Amniotic epithelial cell (primary cell): Measurements from ENCODE around the gene KIAA0513.
"Not testable (repeated sequence)": the region's sequence is repeated elsewhere in the genome, so short reads cannot be mapped to it uniquely, and the experiment has no call there.

ENCODE experiments used
- DNase-seq: peaks from one replicate; pipeline ENCODE4 v3.0.0-alpha.2; 2010; ENCODE audit warnings: low read depth

KIAA0513 gene

DNA sequence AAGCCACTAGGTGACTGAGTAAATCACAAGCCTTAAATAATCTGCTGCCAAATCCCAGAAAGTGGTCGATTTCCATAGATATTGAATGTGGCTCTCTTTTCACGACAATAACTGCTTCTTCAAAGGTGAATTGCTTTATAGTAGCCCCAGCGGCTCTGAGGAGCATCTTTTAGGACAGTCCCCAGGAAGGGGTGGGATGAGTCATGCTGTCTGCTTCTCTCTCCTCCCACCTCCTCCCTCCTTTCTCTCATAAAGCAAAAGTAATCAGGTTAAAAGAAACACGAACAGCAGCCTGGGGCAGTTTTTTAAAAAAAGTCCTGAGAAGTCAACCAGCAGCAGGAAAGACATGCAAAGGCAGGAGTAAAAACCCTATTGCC, 1.8 kb downstream of the KIAA0513 start:
- DNase-seq = peak; percentile 37

DNA sequence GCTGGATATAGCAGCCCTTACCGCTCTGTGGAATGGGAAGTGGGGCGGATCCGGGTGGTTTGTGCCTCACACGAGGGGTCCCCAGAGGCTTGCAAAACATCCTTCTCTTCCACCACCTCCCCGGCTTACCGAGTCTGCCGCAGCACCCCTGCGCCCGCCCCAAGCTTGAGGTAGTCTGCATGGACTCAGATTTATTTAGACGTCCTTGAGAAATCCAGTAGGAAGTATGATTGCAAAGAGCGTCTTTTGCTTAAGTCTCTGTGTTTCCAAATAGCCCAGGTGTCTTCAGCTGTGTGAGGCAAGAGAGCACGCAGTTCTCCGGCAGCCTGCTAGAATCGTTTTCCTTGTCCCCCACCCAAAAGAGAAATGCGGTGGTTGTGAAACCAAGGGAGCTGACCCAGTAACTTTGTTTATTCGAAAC, 2.4 kb downstream of the KIAA0513 start:
- no peak for DNase-seq

DNA sequence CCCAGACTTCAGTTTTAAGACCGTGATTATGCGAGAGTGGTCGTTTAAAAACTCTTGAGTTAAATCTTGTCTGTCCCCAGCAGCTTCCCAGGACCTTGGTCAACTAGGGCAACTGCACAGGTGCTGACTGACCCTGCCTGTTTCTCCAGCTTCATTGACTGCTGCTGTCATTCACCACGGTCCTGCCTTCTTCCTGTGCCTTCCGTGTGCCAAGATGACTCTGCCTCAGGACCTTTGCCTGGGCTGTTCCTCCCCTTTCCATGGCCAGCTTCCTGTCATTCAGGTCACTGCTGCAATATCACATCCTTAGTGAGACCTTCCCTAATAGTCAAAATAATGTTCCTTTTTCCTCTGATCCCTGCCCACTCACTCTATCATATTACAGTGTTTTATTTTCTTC, 3.9 kb downstream of the KIAA0513 start:
- no peak for DNase-seq

DNA sequence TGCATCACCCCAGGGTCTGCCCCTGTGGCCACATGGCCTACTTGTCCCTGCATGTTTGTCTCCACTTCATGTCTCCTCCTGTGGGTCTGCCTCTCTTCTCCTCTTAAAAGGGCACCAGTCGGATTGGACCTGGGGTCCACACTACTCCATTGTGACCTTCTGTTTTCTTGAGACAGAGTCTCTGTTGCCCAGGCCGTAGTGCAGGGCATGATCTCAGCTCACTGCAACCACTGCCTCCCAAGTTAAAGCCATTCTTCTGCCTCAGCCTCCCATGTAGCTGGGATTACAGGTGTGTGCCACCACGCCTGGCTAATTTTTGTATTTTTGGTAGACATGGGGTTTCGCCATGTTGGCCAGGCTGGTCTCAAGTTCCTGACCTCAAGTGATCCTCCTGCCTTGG, 4.6 kb downstream of the KIAA0513 start:
- not testable (repeated sequence) for DNase-seq

DNA sequence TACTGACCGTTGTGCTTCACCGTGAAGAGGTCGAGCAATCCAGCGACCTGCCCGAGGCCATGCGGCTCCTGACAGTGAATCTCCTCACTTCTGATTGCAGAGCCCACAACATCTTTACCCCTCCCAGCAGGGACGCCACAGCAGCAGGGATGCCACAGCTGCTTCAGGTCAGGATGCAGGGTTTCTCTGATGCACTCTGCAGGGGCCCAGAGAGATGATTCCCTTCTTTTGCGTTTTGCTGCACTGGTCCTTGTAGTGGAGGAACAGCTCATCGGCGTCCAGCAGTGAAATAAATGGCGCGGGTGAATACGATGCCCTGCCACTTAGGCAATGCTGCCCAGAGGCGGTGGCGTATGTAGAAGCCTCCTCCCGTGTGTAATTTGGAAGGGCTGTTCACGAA, 5.6 kb downstream of the KIAA0513 start:
- DNase-seq = no peak

DNA sequence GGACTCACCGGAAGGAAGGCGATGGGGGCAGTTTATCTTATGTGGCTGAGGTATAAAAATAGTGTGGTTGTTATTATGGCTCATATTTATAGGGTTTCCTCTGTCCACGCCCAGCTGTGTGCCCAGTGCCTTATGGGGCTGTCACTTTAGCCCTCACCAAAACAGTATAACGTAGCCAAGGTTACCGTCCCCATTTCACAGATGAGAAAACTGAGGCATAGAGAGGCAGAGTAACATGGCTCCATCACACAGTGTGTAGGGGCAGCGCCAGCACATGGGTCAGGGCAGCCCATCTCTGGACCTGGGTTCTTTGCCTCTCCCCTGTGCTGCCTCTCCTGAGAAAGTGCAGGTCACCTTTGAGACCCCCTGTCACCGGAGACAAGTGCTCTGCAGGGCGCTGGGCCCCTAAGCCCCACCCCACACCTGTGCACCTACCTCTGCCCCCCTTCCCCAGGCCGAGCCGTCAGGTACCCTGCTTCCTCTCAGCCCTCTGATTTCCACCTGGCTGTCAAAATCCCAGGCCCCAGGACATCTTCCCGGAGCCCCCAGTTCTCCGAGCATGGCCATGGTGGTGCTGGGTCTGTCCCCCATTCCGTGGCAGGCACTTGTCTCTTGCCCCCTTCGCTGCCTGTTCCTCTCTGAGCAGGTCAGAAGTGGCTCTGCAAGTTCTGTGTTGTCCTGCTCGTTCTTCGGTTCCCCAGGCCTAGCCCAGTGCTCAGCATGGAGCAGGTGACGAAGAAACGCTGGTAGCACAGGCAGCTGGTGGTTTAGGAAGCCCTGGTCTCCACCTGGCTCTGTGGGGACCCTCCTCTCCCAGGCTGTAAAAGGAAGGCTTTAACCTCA, 7.2 kb downstream of the KIAA0513 start:
- DNase-seq = no peak

DNA sequence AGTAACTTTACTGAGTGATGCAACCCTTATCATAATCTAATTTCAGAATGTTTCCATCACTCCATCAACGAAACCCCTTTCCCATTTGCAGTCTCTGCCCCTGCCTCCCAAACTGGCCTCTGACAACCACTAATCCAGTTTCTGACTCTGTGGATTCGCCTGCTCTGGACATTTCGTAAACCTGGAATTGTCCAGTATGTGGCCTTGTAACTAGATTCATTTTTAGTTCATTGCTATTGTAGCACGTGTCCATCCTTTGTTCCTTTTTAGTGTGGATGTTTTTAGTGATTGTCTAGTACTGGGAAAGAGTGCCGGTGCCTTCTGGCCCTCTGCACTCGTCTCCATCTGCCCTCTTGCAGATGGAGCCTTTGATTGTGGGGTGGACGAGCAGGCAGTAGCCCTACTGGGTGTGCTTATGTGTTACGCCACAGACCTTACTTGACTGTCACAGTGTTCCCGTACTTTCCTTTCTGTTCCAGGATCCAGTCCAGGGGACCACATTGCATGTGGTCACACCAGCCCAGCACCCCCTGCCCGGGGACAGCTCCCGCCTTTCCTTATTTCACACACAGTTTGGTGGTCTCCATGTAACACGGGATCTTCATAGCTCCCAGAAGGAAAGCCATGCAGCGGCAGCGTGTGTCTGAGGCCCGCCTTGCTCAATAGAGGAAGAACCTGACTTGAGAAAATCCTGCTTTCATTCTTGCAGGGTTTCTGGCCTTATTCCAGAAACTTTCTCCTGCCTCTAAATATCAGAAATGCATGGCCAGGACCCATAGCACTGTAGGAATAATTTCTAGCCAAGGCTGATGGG, 8.8 kb downstream of the KIAA0513 start:
- peak; percentile 71 for DNase-seq

DNA sequence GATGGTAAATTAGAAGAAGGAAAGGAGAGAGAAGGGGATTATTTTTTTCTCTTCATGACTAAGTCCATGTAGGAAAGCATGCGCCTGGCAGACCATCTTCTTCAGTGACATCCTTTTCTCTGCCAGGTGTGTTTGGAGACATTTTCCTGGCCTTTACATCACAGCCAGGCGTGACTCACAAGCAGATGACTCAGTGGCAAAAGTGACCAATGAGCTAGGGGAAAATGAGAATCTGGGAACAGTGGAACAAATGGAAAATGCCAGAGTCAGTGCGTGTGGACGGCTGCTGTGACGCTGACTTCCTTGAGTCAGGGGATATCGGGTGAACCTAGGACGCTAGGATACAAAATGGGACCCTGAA, 9.4 kb downstream of the KIAA0513 start:
- peak; percentile 82 for DNase-seq

DNA sequence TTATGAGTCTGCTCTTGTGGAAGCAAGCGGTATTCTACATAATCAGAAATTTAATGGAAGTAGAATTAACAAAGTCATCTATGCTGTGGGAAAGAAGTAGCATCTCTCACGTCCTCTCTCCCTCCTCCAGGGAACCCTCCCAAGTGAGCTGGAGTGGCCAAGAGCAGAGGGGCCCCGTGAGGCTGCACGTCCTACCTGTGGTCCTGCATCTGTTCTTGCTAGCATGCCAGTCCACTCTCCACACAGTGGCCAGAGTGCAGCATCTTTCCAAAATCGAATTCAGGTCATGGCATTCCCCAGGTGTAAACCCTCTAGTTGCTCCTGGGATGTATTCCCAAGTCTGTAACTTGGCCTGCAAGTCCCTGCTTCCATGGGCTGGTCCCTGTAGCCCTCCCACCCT, 10.1 kb downstream of the KIAA0513 start:
- no peak for DNase-seq

DNA sequence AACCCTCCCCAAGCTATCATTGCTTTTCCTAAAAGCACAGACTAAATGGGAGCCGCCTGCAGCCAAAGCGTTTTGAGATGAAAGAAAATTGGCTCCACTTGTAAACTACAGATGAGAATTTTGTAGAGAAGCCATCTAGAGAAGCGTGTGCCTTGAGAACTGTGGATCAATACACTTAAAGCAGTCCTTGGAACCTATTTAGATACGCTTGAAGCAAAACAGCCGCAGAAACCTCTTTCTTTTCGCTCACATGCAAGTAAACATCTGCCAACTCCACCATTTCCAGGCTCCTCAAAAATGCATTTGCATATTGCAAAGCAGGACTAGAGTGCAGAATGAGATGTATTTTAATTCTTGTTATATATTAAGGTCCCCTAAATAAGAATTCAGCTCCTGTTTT, 13.1 kb downstream of the KIAA0513 start:
- DNase-seq = no peak

DNA sequence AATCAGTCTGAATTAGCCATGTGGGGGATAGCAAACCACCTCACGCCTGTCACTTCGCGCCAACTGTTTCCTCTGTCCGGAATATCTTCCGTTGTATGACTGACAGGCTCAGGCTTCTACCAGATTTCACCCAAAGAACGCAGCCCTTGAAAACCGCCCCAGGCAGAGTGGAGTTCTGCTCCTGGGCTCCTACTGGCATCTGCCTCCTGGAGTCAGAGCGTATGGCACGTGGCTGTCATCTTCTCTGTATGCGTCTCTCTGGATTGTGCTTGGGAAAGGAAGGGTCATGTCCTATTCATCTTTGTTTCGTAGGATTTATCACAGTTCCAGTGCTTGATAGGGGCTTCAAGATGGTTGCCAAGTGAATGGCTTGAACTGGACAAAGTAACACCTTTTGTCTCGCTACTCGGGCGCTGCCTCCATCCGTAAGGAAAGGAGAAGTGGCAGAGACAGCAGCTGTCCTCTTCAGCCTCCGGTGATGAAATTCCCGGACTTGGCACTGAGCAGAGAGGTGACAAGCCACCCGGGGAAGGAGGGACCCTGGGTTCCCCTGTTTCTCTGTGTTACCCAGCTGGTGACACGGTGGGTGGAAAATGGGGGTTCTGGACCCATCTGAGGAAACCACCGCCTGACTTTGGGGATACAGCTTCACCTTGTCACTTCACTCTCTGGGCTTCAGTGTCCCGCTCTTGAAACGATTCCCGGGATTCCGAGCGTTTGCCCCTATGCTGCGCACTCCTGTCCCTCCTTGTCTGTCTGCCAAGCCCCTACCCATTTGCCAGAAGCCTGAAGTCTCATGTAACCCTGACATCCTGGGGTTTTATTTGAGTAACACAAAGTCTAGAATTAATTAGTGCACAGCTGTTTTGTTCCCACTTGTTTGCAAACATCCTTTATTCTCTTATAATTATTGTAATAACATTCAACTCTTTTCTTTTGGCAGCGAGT, 13.9 kb downstream of the KIAA0513 start:
- DNase-seq = no peak

DNA sequence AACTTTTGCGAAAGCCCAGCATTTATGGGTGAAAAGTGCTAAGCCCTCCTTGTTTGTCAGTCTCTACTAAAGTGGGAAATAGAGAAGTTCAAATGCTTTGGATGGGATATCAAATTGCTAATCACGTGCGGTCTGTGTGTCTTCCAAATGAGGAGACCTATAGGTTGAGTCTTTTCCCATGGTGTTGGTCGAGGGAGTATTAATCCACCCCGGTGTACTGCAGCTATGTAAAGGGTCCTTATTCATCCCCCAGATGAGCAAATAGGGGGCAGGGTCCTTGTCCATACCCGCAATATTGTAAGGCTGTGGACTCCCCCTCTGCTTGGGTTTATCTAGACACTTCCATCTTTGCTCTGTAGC, 14.6 kb downstream of the KIAA0513 start:
- DNase-seq = no peak

DNA sequence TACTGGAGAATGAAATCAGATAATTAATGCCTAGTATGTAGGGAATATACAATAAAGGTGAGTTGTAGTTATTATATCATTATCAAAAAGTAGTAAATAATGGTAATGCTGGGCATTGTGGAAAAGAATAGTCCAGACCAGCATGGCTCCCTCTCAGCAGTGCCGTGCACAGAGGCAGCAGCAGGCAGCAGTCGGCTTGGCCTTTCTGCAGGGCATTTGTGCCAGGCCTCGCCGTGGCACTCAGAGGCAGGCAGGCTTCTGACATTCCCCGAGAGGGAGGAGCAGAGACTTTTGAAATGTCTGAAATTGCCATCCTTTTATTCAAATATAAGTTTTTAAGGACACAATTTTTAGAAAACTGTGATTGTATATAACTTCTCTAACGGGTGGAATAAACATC, 15.0 kb downstream of the KIAA0513 start:
- DNase-seq = no peak

DNA sequence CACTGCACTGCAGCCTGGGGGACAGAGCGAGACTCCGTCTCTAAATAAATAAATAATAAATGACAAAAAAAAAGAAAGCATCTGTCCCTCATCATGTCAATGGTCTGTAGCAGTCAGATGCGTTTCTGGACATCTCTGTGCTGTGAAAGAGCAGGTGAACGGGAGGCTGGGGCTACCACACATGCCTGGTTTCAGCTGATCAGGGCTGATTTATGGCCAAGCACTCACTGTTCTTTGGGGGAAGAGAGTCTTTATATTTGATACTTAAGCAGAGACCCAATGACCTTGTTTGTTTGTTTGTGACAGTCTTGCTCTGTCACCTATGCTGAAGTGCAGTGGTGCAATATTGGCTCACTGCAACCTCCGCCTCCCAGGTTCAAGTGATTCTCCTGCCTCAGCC, 17.5 kb downstream of the KIAA0513 start:
- DNase-seq = no peak

DNA sequence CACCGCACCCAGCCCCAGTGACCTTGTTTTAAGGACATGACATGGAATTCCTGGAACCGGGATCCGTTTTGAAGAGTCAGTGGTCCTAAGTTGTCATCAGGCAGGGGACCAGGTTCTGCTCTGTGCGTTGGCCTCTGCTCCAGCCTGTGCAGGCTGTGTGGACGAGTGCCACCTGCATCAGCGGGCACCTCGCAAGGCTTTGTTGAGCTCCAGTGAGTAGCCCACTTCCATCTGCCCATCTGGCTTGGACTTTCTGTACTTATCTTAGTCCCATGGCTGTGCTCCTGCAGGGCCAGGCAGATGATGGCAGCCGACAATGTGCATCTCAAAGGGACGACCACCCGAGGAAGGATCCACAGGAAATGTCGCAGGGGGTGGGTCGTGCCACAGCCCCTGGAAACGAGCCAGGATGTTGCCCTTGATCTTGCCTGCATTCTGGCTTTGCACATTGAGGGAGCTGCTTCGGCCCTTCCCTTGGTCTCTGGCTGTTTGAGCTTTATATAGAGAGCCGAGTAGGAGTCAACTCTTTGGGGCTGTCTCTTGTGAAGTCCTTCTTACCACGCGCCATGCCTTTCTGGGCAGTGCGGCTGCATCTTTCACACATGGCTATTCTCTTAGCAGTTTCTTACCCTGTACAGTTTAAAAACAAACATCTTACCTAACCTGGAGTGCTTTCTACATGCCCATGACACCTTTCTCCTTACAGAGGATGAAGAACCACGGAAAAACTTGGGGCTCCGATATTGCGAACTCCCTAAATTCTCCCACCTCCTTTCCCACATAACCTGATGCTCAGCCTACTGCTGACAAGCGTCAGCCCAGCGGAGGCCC, 18.3 kb downstream of the KIAA0513 start:
- no peak for DNase-seq

DNA sequence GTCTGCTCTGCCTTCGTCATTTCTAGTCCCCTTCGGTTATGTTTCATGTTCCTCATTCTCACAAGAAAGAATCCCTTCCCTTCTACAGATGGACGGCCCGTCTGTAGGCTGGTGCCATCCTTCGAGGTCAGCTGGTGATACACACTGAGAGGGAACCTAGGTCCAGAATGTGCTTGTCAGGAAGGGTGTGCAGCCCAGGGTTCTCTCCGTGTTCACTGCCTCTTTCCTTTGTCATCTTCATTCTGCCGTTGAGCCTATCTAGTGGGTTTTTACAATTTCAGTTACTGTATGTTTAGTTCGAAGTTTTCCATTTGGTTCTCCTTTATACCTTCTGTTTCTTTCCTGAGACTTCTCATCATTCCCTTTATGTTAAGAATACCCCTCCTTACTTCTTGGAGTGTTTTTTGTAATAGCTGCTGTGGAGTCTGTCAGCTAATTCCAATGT, 18.9 kb downstream of the KIAA0513 start:
- DNase-seq = no peak

DNA sequence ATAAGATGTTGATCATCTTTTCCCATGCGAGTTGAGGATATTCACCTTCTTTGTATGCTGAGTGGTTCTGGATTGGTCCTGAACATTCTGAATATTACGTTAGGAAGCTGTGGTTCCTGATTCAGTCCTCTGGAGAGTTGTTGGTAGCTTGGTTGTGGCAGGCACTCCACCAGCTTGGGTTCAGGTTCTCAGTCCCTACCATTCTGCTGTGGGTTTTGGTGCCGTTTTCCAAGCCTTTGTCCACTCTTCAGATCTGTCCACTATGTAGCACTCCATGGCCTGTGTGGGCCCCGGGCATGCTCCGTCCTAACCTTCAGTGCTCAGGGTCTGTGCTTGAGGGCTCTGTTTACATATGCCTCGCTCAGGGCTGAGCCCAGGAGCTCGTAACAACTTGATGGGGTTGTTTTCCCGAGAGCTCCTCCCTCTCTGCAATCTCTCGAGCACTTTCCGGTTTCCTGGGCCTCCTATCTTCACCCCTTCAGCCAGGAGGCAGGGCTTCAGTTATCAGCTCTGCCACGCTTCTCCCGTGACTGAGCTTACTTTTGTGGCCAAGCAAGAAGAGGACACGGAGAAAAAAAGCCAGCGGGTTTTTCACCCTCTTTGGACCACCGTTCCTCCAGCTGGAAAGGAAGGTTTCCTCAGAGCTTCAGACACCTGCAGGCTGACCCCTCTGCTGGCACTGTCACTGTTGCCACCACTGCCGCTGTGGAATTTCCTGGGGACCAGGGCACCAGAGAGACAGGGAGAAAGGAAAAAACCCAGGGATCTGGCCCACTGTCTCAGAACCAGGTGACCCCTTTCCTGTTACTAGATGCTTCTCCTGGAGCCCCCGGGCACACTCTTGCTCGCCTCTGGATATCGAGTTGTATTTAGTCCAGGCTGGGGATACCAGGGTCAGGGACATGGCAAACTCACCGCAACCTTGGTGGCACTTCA, 19.6 kb downstream of the KIAA0513 start:
- DNase-seq = peak; percentile 82

DNA sequence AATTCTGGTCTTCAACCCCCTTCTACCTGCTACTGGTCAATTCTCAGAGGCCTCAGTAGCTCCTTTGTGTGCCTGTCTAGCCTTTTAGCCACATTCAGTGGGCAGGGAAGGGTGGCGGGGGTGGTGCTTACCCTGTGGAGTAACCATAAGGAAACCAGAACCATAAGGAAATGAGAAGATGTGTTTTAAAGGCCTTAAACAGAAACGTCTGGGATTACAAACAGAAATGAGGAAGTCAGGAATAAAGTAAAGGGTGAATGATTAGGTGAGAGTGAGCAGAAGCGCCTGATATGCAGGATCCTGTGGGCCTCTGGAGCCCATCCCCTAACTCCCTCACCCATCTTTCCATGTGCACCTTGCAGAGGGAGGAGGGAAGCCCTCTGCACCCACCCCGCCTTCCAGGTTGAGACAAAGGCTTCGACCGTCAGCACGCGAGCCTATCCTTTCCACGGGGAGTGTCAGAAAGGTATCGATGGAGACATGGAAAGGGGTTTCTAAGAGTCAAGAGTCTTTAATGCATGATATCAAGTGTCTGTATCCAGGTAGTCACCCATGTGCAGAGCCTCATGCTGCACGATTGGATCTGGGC, 20.4 kb downstream of the KIAA0513 start:
- no peak for DNase-seq

DNA sequence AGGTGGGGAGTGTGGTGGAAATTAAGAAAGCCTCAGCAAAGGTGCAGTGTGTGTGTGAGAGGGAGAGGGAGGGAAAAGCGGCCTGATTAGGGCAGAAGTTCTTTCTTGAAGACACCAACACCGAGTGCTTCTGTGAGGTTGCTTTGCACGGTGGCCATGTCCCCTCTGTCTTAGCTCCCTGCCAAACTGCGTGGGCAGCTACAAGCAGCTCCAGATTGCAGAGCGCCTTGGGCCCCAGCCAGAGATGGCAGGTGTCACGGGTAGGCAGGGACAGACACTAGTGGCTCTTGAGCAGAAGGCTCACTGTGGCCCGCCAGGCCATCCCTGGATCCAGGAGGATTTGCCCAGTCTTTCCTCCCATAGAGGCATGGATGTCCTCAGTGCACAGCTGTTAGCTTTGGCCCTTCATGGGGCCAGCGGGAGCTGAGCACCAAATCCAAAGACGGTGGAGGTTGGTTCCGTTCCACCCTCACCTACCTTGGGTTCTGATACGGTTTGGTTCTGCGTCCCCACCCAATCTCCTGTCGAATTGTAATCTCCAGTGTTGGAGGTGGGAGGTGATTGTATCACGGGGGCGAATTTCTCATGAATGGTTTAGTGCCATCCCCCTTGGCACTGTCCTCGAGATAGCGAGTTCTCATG, 21.4 kb downstream of the KIAA0513 start:
- no peak for DNase-seq
